22Rv1 (cell line): ENCODE data around the gene ATF6.

Experiments used
- H3K27ac ChIP-seq: fragments of 450-650 bp; 2 replicates; pipeline ENCODE4 v1.5.1; 2017
- ZFX ChIP-seq: fragments of 450-650 bp; IDR thresholded peaks from 2 replicates; pipeline ENCODE4 v1.6.1; 2017; ENCODE audit warnings: antibody characterized with exemption, borderline replicate concordance
- TF ChIP-seq, protein P1 (sequence below): fragments of 450-650 bp; IDR thresholded peaks from 2 replicates; pipeline ENCODE4 v1.5.1; 2017; ENCODE audit warnings: mild to moderate bottlenecking

The ATF6 gene

DNA sequence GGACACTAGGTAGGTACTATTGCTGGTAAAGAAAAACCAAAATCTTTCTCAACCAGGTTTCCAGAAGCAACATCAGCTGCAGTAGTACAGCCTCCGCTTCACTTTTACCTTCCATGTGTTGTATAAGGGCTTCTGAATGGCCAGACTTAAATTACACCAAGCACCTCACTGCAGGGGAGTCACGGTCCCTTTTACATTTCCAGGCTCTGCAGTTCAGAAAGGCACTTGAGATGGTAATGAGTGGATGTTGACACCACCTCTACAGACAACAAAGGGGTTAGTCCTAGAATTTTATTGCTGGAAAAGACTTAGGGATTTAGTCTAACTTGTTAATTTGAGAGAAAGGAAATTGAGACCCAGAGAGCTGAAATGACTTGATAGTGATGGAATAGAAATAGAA is 28.5 kb upstream of the ATF6 start:
- H3K27ac ChIP-seq: no peak overlapping the region
- no peak for TF ChIP-seq ZFX

DNA sequence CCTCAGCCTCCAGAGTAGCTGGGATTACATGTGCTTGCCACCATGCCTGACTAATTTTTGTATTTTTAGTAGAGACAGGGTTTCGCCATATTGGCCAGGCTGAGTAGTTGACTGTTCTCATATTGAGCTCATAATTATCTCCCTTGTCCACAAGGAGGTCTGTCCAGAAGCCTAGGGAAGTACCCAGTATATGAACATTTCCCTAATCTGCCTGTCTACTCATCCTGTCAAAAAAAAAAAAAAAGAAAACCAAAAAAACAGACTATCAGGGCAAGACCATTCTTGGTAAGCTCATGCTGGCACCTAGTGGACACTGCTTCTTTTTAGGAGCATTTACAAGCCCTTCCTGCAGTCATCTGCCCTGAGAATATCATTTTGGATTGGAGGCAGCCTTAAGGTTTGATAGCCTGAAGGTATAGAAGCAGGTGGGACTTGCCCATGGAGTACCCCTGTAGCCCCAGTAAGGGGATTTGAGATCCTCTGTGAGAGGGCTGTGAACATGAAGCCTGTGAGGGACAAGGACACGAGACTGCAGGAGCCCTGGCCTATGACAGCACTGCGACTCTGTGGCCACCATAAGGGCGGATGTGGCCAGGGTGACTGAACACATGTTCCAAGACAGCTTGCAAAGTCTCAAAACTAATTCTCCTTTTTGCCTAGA is 27.4 kb upstream of the ATF6 start:
- TF ChIP-seq ZFX: no peak
- TF ChIP-seq, protein P1, sequence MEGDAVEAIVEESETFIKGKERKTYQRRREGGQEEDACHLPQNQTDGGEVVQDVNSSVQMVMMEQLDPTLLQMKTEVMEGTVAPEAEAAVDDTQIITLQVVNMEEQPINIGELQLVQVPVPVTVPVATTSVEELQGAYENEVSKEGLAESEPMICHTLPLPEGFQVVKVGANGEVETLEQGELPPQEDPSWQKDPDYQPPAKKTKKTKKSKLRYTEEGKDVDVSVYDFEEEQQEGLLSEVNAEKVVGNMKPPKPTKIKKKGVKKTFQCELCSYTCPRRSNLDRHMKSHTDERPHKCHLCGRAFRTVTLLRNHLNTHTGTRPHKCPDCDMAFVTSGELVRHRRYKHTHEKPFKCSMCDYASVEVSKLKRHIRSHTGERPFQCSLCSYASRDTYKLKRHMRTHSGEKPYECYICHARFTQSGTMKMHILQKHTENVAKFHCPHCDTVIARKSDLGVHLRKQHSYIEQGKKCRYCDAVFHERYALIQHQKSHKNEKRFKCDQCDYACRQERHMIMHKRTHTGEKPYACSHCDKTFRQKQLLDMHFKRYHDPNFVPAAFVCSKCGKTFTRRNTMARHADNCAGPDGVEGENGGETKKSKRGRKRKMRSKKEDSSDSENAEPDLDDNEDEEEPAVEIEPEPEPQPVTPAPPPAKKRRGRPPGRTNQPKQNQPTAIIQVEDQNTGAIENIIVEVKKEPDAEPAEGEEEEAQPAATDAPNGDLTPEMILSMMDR: peak; percentile 45
- H3K27ac ChIP-seq: no peak overlapping the region

- TF ChIP-seq, protein P1: no peak
- TF ChIP-seq ZFX: no peak
- H3K27ac ChIP-seq: no peak overlapping the region
Observed at GRCh38 chr1:161739865-161740566, 26.1 kb upstream of the ATF6 start.

GRCh38 chr1:161740921-161741320 is 25.2 kb upstream of the ATF6 start:
- no peak overlapping the region for H3K27ac ChIP-seq
- TF ChIP-seq, protein P1: no peak
- no peak for TF ChIP-seq ZFX

DNA sequence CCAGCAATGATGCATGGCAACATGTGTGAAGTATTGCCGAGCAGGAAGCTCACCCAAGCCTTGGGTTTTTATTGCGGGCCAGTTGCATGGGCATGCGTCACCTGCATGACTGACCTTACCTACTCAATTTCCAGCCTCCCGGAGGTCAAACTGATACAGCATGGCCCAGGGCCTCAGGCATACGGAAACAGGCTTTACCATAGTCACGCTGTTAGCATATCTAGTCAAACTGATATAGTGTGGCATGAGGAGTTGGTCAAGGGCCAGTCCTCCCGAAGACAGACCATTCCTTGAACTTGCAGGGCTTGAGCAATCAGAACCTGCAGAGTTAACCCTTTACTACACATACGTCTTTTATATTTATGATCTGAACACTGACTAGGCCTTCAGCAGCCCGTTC is 22.9 kb upstream of the ATF6 start:
- H3K27ac ChIP-seq: no peak overlapping the region
- no peak for TF ChIP-seq ZFX
- TF ChIP-seq, protein P1: no peak

DNA sequence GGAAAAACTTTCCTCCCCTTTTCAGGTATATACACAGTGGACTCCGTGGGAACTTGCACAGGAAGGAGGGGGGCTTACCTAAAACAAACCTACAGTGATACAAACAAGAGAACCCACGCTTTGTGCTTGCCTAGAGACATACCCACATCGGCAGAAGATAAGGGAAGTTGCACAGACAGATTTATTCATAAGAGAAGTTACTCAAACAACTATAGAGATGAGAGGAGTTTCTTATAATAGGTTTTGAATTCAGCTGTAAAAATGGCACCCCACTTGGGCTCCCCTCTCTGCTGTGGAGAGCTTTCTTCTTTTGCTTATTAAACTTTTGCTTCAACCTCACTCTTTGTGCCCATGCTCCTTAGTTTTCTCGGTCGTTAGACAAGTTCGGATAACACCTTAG is 18.3 kb upstream of the ATF6 start:
- TF ChIP-seq, protein P1: no peak
- no peak for TF ChIP-seq ZFX
- H3K27ac ChIP-seq: no peak overlapping the region

DNA sequence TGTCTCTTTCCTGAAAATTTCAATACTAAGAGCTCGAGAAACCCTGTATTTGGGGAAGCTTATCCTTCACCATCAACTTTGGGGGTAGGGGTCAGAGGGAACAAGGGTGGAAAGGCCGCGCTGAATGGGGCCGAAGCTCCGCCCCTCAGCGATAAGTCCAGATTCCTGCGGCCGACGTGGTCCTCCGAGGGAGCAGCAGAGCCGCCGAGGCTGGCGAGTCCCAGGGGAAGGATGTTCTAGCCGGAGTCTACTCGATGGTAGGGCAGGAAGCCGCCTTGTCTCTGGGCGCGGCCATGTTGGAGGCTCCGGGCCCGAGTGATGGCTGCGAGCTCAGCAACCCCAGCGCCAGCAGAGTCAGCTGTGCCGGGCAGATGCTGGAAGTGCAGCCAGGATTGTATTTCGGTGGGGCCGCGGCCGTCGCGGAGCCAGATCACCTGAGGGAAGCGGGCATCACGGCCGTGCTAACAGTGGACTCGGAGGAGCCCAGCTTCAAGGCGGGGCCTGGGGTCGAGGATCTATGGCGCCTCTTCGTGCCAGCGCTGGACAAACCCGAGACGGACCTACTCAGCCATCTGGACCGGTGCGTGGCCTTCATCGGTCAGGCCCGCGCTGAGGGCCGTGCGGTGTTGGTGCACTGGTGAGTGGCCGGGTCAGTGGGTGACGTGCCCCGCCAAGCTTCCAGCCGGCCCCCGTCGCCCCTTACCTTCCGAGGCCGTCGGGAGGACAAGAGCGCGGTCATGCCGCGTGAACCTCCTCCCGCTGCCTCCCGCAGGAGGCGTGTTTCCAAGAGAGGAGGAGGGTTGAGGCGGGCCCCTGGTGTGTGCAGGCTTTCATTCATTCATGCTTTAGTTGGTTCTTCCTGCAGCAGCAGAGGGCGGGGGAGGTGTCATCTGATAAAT is 16.4 kb upstream of the ATF6 start, which contains the start of gene DUSP12:
TSS of gene DUSP12 (plus strand) at position 278 of the 899 bp plus-strand sequence. CDS start at position 294, 16 bp downstream.
- peak within 1 kb of the TSS; percentile 95 for H3K27ac ChIP-seq

More for the DNA sequence above, 16.4 kb upstream of the ATF6 start, which contains the start of gene DUSP12:
- no peak for TF ChIP-seq ZFX
- TF ChIP-seq, protein P1: peak; percentile 58
